ENCODE results near the gene PPL. TPM values are rescaled to one million over a fixed set of nuclear protein-coding genes. Genes with fewer than 3 reads are reported as not detected.
"Not testable (repeated sequence)": the region's sequence is repeated elsewhere in the genome, so short reads cannot be mapped to it uniquely, and the experiment has no call there.

The PPL gene
- total and polyA plus RNA-seq, 2 donors (not counting 3 experiments of a cell fraction or from before 2014, with no cell fraction given), result 0.07 to 0.20 TPM

DNA sequence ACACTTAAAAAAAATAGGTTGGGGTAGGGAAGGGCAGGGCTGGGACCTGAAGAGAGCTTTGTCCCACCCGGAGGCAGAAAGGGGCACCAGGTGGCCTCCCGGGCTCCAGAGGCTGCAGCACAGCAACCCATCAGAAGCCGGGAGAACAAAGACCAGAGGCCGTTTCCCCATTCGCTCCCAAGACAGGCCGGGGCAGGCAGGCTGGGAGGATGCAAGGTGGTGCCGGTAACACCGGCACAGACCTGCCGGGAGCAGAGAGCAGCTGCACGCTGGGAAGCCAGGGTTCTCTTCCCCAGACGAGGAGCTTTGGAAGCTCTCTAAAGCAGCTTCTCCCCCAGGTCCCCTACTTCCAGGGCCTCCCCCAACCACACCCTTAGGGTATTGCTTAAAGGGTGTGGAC is 5.6 kb downstream of the PPL start:
- BruUV-seq (replicated peaks), result no TSS peak
- H3K9me3 ChIP-seq (replicated peaks; ENCODE audit: control insufficient read depth, insufficient read depth, low read length), result peaks cover 2% of the 10 kb centered on the region
- peaks cover under 1% of the 10 kb centered on the region for H3K4me1 ChIP-seq (ENCODE audit: control insufficient read depth, extremely low read depth, insufficient read depth, low read length)
- H3K27ac ChIP-seq (ENCODE audit: insufficient read depth, low read depth, low read length), result no peak overlapping the region
- no peaks in the 10 kb centered on the region for H4K20me1 ChIP-seq (replicated peaks; ENCODE audit: control insufficient read depth, extremely low read depth, insufficient read depth, low read length)
- DNase-seq (ENCODE audit: low read depth, low spot score), result no peak
- no peak overlapping the region for H2AFZ ChIP-seq (ENCODE audit: low read depth, low read length)
- no peak for FAIRE-seq
- no peaks in the 10 kb centered on the region for H3K36me3 ChIP-seq (ENCODE audit: control insufficient read depth in 2 of 2, extremely low read depth in 1 of 2, insufficient read depth in 2 of 2, low read length in 2 of 2)
- no peaks in the 10 kb centered on the region for H3K9me1 ChIP-seq (replicated peaks; ENCODE audit: control insufficient read depth, extremely low read depth, insufficient read depth, low read length)
- H3K27me3 ChIP-seq (ENCODE audit: control insufficient read depth in 2 of 2, insufficient read depth in 2 of 2, low read length in 2 of 2), result peaks cover 6 to 8% of the 10 kb centered on the region in 2 experiments
- dilution Hi-C loops (cut with MboI; ENCODE audit: extremely low pct_ligation_motif_present, low sequenced_read_pairs), result no loop called here
- POLR2A ChIA-PET, result no interaction called here
- intact Hi-C loops (cut with micrococcal nuclease), result no loop called here
- no peaks in the 10 kb centered on the region for H3K79me2 ChIP-seq (ENCODE audit: control insufficient read depth, insufficient read depth, low read length)
- H3K4me3 ChIP-seq (replicated peaks in 1 of 3; ENCODE audit: insufficient read depth in 1 of 3, low read depth in 1 of 3, low read length in 3 of 3), result no peak overlapping the region
- no peak overlapping the region for H3K4me2 ChIP-seq (ENCODE audit: insufficient read depth, low read length)
- H3K9ac ChIP-seq (replicated peaks; ENCODE audit: extremely low read depth, insufficient read depth, low read length), result no peak overlapping the region
- TF ChIP-seq MYC (IDR thresholded peaks at IDR 0.05; ENCODE audit: low read depth, low read length), result no peak
- TF ChIP-seq POLR2AphosphoS5 (IDR thresholded peaks at IDR 0.05; ENCODE audit: insufficient read depth, low read depth, low read length), result no peak
- TF ChIP-seq POLR2A (IDR thresholded peaks at IDR 0.05; ENCODE audit: low read depth, low read length), result no peak
- TF ChIP-seq, protein P1, sequence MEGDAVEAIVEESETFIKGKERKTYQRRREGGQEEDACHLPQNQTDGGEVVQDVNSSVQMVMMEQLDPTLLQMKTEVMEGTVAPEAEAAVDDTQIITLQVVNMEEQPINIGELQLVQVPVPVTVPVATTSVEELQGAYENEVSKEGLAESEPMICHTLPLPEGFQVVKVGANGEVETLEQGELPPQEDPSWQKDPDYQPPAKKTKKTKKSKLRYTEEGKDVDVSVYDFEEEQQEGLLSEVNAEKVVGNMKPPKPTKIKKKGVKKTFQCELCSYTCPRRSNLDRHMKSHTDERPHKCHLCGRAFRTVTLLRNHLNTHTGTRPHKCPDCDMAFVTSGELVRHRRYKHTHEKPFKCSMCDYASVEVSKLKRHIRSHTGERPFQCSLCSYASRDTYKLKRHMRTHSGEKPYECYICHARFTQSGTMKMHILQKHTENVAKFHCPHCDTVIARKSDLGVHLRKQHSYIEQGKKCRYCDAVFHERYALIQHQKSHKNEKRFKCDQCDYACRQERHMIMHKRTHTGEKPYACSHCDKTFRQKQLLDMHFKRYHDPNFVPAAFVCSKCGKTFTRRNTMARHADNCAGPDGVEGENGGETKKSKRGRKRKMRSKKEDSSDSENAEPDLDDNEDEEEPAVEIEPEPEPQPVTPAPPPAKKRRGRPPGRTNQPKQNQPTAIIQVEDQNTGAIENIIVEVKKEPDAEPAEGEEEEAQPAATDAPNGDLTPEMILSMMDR (IDR thresholded peaks at IDR 0.05; ENCODE audit: extremely low read depth in 1 of 2, insufficient read depth in 1 of 2, low read depth in 1 of 2, low read length in 2 of 2), result no peak
- no peak for TF ChIP-seq EZH2 (IDR thresholded peaks at IDR 0.05; ENCODE audit: borderline replicate concordance, low read depth, low read length, severe bottlenecking)
- no peak for TF ChIP-seq JUN (IDR thresholded peaks at IDR 0.05; ENCODE audit: borderline replicate concordance, insufficient read depth, insufficient read length, low read depth)
- TF ChIP-seq, protein P2, sequence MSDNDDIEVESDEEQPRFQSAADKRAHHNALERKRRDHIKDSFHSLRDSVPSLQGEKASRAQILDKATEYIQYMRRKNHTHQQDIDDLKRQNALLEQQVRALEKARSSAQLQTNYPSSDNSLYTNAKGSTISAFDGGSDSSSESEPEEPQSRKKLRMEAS (IDR thresholded peaks at IDR 0.05; ENCODE audit: insufficient read depth, insufficient read length), result no peak
- TF ChIP-seq FOS (IDR thresholded peaks at IDR 0.05; ENCODE audit: borderline replicate concordance, insufficient read depth, low read length), result no peak
- no peak for TF ChIP-seq GATA2 (IDR thresholded peaks at IDR 0.05; ENCODE audit: insufficient read depth, insufficient read length, low read depth, low read length)
- CTCF ChIA-PET, result interaction anchor here (0.9 to 3.0 kb wide), 2 partner anchors 12 to 25 kb away, joined by 4 to 10 read pairs; no protein-coding TSS in a partner anchor

DNA sequence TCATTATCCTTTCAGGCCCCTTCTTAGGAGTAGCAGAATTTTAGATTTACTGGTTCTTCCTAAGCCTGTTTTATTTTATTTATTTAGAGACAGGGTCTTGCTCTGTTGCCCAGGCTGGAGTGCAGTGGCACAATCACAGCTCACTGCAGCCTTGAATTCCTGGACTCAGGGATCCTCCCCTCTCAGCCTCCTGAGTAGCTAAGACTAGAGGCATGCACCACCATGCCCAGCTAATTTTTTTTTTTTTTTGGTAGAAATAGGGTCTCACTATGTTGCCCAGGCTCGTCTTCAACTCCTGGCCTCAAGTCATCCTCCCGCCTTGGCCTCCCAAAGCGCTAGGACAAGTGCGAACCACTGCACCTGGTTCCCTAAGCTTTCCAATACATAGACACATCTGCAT is 7.3 kb downstream of the PPL start:
- H3K4me1 ChIP-seq (ENCODE audit: control insufficient read depth, extremely low read depth, insufficient read depth, low read length); H3K27me3 ChIP-seq (ENCODE audit: control insufficient read depth in 2 of 2, insufficient read depth in 2 of 2, low read length in 2 of 2); CTCF ChIA-PET; H3K4me2 ChIP-seq (ENCODE audit: insufficient read depth, low read length); DNase-seq (ENCODE audit: low read depth, low spot score); H2AFZ ChIP-seq (ENCODE audit: low read depth, low read length); intact Hi-C loops (cut with micrococcal nuclease); H3K4me3 ChIP-seq (replicated peaks in 1 of 3; ENCODE audit: insufficient read depth in 1 of 3, low read depth in 1 of 3, low read length in 3 of 3); H3K79me2 ChIP-seq (ENCODE audit: control insufficient read depth, insufficient read depth, low read length); H3K9me1 ChIP-seq (replicated peaks; ENCODE audit: control insufficient read depth, extremely low read depth, insufficient read depth, low read length); BruUV-seq (replicated peaks); H3K9ac ChIP-seq (replicated peaks; ENCODE audit: extremely low read depth, insufficient read depth, low read length); H3K27ac ChIP-seq (ENCODE audit: insufficient read depth, low read depth, low read length); POLR2A ChIA-PET; H3K36me3 ChIP-seq (ENCODE audit: control insufficient read depth in 2 of 2, extremely low read depth in 1 of 2, insufficient read depth in 2 of 2, low read length in 2 of 2); FAIRE-seq; H3K9me3 ChIP-seq (replicated peaks; ENCODE audit: control insufficient read depth, insufficient read depth, low read length); dilution Hi-C loops (cut with MboI; ENCODE audit: extremely low pct_ligation_motif_present, low sequenced_read_pairs); H4K20me1 ChIP-seq (replicated peaks; ENCODE audit: control insufficient read depth, extremely low read depth, insufficient read depth, low read length): not testable (repeated sequence)
